ENCODE measurements around the gene NEUROD2. TPM values are rescaled to one million over a fixed set of nuclear protein-coding genes. Genes with fewer than 3 reads are reported as not detected.

NEUROD2 gene
- total RNA-seq, 1 experiment from 2014 or later: not detected

DNA sequence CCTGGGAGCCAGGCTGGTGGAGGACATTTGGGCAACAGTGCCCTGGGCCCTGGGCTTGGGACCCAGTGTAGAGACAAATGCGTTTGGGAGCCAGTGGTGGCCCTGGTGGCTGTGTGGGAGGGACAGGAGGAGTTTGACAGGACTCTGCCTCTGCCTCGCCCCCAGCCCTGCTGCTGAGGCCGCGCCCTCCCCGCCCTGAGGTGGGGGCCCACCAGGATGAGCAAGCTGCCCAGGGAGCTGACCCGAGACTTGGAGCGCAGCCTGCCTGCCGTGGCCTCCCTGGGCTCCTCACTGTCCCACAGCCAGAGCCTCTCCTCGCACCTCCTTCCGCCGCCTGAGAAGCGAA, 45.6 kb upstream of the NEUROD2 start:
- Histone ChIP-seq H3K27me3 (ENCODE audit: low read length) (no peaks in the 10 kb centered on the region), H3F3A (ENCODE audit: low read length, unreplicated experiment) (no peaks in the 10 kb centered on the region), H2AFZ (ENCODE audit: low read length) (no peak overlapping the region), H3K4me3 (ENCODE audit: low read length) (no peak overlapping the region), H3K4me2 (ENCODE audit: low read length) (no peak overlapping the region), H3K36me3 (ENCODE audit: low read depth, low read length) (no peaks in the 10 kb centered on the region), H3K4me1 (ENCODE audit: insufficient read depth, low read length) (no peaks in the 10 kb centered on the region), H4K20me1 (ENCODE audit: low read length) (no peaks in the 10 kb centered on the region), H3K9ac (ENCODE audit: low read length) (no peak overlapping the region), H3K9me2 (replicated peaks; ENCODE audit: low read length) (no peaks in the 10 kb centered on the region), H3K9me3 (ENCODE audit: low read length) (no peaks in the 10 kb centered on the region), H3K27ac (ENCODE audit: low read length) (no peak overlapping the region), H3K79me2 (ENCODE audit: low read length) (no peaks in the 10 kb centered on the region)
- ChIA-PET POLR2A (ENCODE audit: unreplicated experiment) (no interaction called here), CTCF (interaction anchor here (0.5 kb wide), 1 partner anchor 25 kb away, joined by 5 read pairs; no protein-coding TSS in a partner anchor)
- DNase-seq (no peak), ATAC-seq (no peak)
- BruUV-seq (replicated peaks): no TSS peak
- intact Hi-C loops (cut with micrococcal nuclease): no loop called here
- no peak for TF ChIP-seq EZH2phosphoT487 (IDR thresholded peaks at IDR 0.05; ENCODE audit: borderline replicate concordance, low read length)
- TF ChIP-seq EZH2 (IDR thresholded peaks at IDR 0.05; ENCODE audit: low read length, unreplicated experiment): no peak
- TF ChIP-seq, protein P1, sequence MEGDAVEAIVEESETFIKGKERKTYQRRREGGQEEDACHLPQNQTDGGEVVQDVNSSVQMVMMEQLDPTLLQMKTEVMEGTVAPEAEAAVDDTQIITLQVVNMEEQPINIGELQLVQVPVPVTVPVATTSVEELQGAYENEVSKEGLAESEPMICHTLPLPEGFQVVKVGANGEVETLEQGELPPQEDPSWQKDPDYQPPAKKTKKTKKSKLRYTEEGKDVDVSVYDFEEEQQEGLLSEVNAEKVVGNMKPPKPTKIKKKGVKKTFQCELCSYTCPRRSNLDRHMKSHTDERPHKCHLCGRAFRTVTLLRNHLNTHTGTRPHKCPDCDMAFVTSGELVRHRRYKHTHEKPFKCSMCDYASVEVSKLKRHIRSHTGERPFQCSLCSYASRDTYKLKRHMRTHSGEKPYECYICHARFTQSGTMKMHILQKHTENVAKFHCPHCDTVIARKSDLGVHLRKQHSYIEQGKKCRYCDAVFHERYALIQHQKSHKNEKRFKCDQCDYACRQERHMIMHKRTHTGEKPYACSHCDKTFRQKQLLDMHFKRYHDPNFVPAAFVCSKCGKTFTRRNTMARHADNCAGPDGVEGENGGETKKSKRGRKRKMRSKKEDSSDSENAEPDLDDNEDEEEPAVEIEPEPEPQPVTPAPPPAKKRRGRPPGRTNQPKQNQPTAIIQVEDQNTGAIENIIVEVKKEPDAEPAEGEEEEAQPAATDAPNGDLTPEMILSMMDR (conservative IDR thresholded peaks at IDR 0.05; ENCODE audit: low read depth, low read length): no peak

DNA sequence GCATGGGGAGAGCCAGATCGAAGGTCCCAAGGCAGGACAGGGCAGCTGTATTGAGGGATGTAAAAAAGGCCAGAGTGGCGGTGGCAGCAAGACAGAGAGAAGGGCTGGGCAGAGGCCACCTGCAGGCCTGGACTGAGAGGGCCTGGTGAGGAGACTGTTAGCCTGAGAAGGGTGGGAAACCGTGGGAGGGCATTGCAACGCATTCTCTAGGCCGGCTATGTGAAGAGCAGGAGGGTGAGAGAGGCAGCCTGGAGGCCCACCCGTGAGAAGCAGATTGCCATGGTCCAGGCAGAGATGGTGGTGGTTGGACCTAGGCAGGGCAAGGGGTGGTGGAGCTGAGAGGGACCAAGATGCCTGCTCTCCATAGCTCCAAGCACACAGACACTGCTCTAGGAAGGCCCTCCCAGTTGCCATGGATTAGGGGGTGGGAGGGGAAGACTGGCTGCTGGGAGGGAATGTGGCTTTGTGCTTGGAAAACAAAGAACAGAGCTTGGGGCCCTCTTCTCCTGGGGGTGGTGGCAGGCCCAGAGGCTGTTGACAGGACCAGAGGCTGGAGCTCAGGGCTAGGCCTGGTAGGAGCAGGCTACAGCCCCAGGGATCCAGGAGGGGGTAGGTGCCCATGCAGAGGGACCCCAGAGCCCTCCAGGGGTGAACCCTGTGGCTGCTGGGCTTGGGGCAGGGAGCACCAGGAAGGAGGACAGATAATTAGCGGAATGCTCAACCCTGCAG, 45.0 kb upstream of the NEUROD2 start:
- H3K36me3 ChIP-seq (ENCODE audit: low read depth, low read length): no peaks in the 10 kb centered on the region
- ATAC-seq: no peak
- TF ChIP-seq EZH2 (IDR thresholded peaks at IDR 0.05; ENCODE audit: low read length, unreplicated experiment) (no peak), EZH2phosphoT487 (IDR thresholded peaks at IDR 0.05; ENCODE audit: borderline replicate concordance, low read length) (no peak)
- TF ChIP-seq, protein P1 (conservative IDR thresholded peaks at IDR 0.05; ENCODE audit: low read depth, low read length): no peak
- H2AFZ ChIP-seq (ENCODE audit: low read length): no peak overlapping the region
- ChIA-PET POLR2A (ENCODE audit: unreplicated experiment) (no interaction called here), CTCF (interaction anchor here (0.7 kb wide), 1 partner anchor 29 kb away, joined by 3 read pairs; no protein-coding TSS in a partner anchor)
- no peaks in the 10 kb centered on the region for H3K79me2 ChIP-seq (ENCODE audit: low read length)
- no peaks in the 10 kb centered on the region for H3K27me3 ChIP-seq (ENCODE audit: low read length)
- no peak overlapping the region for H3K9ac ChIP-seq (ENCODE audit: low read length)
- no peaks in the 10 kb centered on the region for H3K9me2 ChIP-seq (replicated peaks; ENCODE audit: low read length)
- no peaks in the 10 kb centered on the region for H3F3A ChIP-seq (ENCODE audit: low read length, unreplicated experiment)
- H3K4me3 ChIP-seq (ENCODE audit: low read length): no peak overlapping the region
- H3K9me3 ChIP-seq (ENCODE audit: low read length): no peaks in the 10 kb centered on the region
- H3K4me2 ChIP-seq (ENCODE audit: low read length): no peak overlapping the region
- no peaks in the 10 kb centered on the region for H4K20me1 ChIP-seq (ENCODE audit: low read length)
- no TSS peak for BruUV-seq (replicated peaks)
- no peak for DNase-seq
- H3K4me1 ChIP-seq (ENCODE audit: insufficient read depth, low read length): no peaks in the 10 kb centered on the region
- intact Hi-C loops (cut with micrococcal nuclease): no loop called here
- no peak overlapping the region for H3K27ac ChIP-seq (ENCODE audit: low read length)

DNA sequence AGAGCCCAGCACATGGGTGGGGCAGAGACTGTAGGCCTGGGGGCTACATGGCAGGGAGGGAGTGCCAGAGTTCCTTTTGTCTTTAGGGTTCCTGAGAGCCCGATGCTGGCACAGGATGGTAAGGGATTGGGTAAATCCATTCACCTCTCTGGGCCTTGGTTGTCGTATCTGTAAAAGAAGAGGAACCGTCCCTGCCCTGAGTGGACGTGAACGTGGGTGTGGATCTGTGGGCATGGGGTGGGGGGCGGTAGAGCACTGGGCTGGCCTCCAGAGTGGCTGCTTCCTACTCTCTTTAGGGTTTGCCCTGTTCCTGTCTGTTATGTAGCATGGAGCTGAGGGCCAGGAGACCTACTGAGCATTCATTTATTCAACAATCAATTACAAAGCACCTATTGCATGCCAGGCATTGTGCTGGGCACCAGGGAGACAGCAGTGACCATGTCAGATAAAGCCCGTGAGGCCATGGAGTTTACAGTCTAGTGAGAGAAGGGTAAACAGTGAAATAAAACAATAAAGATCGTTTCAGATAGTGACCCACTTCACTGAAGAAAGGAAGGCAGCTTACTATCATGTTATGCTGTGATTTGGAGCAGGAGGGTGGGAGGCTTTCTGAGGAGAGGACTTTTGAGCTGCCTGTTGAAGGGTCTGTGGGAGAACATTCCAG, 44.3 kb upstream of the NEUROD2 start:
- H3K27ac ChIP-seq (ENCODE audit: low read length): no peak overlapping the region
- no peaks in the 10 kb centered on the region for H3K27me3 ChIP-seq (ENCODE audit: low read length)
- intact Hi-C loops (cut with micrococcal nuclease): no loop called here
- BruUV-seq (replicated peaks): no TSS peak
- no peaks in the 10 kb centered on the region for H3K9me3 ChIP-seq (ENCODE audit: low read length)
- no peak overlapping the region for H3K9ac ChIP-seq (ENCODE audit: low read length)
- ChIA-PET CTCF (interaction anchor here (0.7 to 0.9 kb wide), 2 partner anchors 9 to 28 kb away, joined by 3 to 4 read pairs; no protein-coding TSS in a partner anchor), POLR2A (ENCODE audit: unreplicated experiment) (no interaction called here)
- TF ChIP-seq, protein P1 (conservative IDR thresholded peaks at IDR 0.05; ENCODE audit: low read depth, low read length): no peak
- TF ChIP-seq EZH2 (IDR thresholded peaks at IDR 0.05; ENCODE audit: low read length, unreplicated experiment): no peak
- no peak for TF ChIP-seq EZH2phosphoT487 (IDR thresholded peaks at IDR 0.05; ENCODE audit: borderline replicate concordance, low read length)
- H3F3A ChIP-seq (ENCODE audit: low read length, unreplicated experiment): no peaks in the 10 kb centered on the region
- no peak overlapping the region for H3K4me3 ChIP-seq (ENCODE audit: low read length)
- no peaks in the 10 kb centered on the region for H4K20me1 ChIP-seq (ENCODE audit: low read length)
- H3K9me2 ChIP-seq (replicated peaks; ENCODE audit: low read length): no peaks in the 10 kb centered on the region
- H2AFZ ChIP-seq (ENCODE audit: low read length): no peak overlapping the region
- no peaks in the 10 kb centered on the region for H3K4me1 ChIP-seq (ENCODE audit: insufficient read depth, low read length)
- no peak; the same call in 1 of the 2 replicates for ATAC-seq
- no peak overlapping the region for H3K4me2 ChIP-seq (ENCODE audit: low read length)
- H3K36me3 ChIP-seq (ENCODE audit: low read depth, low read length): no peaks in the 10 kb centered on the region
- no peak for DNase-seq
- no peaks in the 10 kb centered on the region for H3K79me2 ChIP-seq (ENCODE audit: low read length)

Measured in PC-3 (cell line).